Measurements from ENCODE around the gene ERI3.

Gene ERI3

GRCh38 chr1:44346878-44347277, 8.2 kb downstream of the ERI3 start:
- Histone ChIP-seq H3K27me3 (ENCODE audit: insufficient read depth, low read length, poor library complexity, severe bottlenecking) (no peaks in the 10 kb centered on the region), H4K20me1 (ENCODE audit: insufficient read depth, low read length, poor library complexity, severe bottlenecking) (no peaks in the 10 kb centered on the region), H3K9me3 (ENCODE audit: insufficient read depth, low read depth, low read length) (no peaks in the 10 kb centered on the region), H3K4me2 (ENCODE audit: low read depth, low read length, poor library complexity, severe bottlenecking) (no peak overlapping the region), H3K9ac (ENCODE audit: low read depth, low read length, poor library complexity, severe bottlenecking) (no peak overlapping the region), H3K36me3 (ENCODE audit: insufficient read depth, low read length) (no peaks in the 10 kb centered on the region), H2AFZ (ENCODE audit: low read length) (no peak overlapping the region), H3K4me1 (ENCODE audit: insufficient read depth, low read length, poor library complexity, severe bottlenecking) (peaks cover 3% of the 10 kb centered on the region), H3K4me3 (ENCODE audit: low read length, poor library complexity, severe bottlenecking) (no peak overlapping the region), H3F3A (ENCODE audit: low read depth) (no peaks in the 10 kb centered on the region), H3K79me2 (ENCODE audit: insufficient read depth, low read length) (peaks cover 8% of the 10 kb centered on the region; the same call in 1 of the 2 replicates), H3K9me2 (replicated peaks; ENCODE audit: low read depth, low read length) (no peaks in the 10 kb centered on the region)
- TF ChIP-seq EZH2phosphoT487 (IDR thresholded peaks at IDR 0.05; ENCODE audit: borderline replicate concordance) (no peak), CTCF (conservative IDR thresholded peaks at IDR 0.05; ENCODE audit: low read length) (no peak)

GRCh38 chr1:44346184-44346583, 8.9 kb downstream of the ERI3 start:
- Histone ChIP-seq H3K4me3 (ENCODE audit: low read length, poor library complexity, severe bottlenecking) (no peak overlapping the region), H3K4me1 (ENCODE audit: insufficient read depth, low read length, poor library complexity, severe bottlenecking) (no peaks in the 10 kb centered on the region), H2AFZ (ENCODE audit: low read length) (no peak overlapping the region), H3K4me2 (ENCODE audit: low read depth, low read length, poor library complexity, severe bottlenecking) (no peak overlapping the region), H3K9me3 (ENCODE audit: insufficient read depth, low read depth, low read length) (no peaks in the 10 kb centered on the region), H3K27me3 (ENCODE audit: insufficient read depth, low read length, poor library complexity, severe bottlenecking) (no peaks in the 10 kb centered on the region), H3K9ac (ENCODE audit: low read depth, low read length, poor library complexity, severe bottlenecking) (no peak overlapping the region), H3K79me2 (ENCODE audit: insufficient read depth, low read length) (peaks cover 8% of the 10 kb centered on the region; the same call in 1 of the 2 replicates), H3F3A (ENCODE audit: low read depth) (no peaks in the 10 kb centered on the region), H3K36me3 (ENCODE audit: insufficient read depth, low read length) (no peaks in the 10 kb centered on the region), H4K20me1 (ENCODE audit: insufficient read depth, low read length, poor library complexity, severe bottlenecking) (no peaks in the 10 kb centered on the region), H3K9me2 (replicated peaks; ENCODE audit: low read depth, low read length) (no peaks in the 10 kb centered on the region)
- TF ChIP-seq CTCF (conservative IDR thresholded peaks at IDR 0.05; ENCODE audit: low read length) (no peak), EZH2phosphoT487 (IDR thresholded peaks at IDR 0.05; ENCODE audit: borderline replicate concordance) (no peak)

- TF ChIP-seq CTCF (conservative IDR thresholded peaks at IDR 0.05; ENCODE audit: low read length) (no peak), EZH2phosphoT487 (IDR thresholded peaks at IDR 0.05; ENCODE audit: borderline replicate concordance) (no peak)
- Histone ChIP-seq H3K4me1 (ENCODE audit: insufficient read depth, low read length, poor library complexity, severe bottlenecking) (no peaks in the 10 kb centered on the region), H3K36me3 (ENCODE audit: insufficient read depth, low read length) (no peaks in the 10 kb centered on the region), H3K9me3 (ENCODE audit: insufficient read depth, low read depth, low read length) (no peaks in the 10 kb centered on the region), H4K20me1 (ENCODE audit: insufficient read depth, low read length, poor library complexity, severe bottlenecking) (no peaks in the 10 kb centered on the region), H3K9ac (ENCODE audit: low read depth, low read length, poor library complexity, severe bottlenecking) (no peak overlapping the region), H3K9me2 (replicated peaks; ENCODE audit: low read depth, low read length) (no peaks in the 10 kb centered on the region), H3K79me2 (ENCODE audit: insufficient read depth, low read length) (peaks cover 8% of the 10 kb centered on the region; the same call in 1 of the 2 replicates), H3K4me2 (ENCODE audit: low read depth, low read length, poor library complexity, severe bottlenecking) (no peak overlapping the region), H3K4me3 (ENCODE audit: low read length, poor library complexity, severe bottlenecking) (no peak overlapping the region), H3K27me3 (ENCODE audit: insufficient read depth, low read length, poor library complexity, severe bottlenecking) (no peaks in the 10 kb centered on the region), H2AFZ (ENCODE audit: low read length) (no peak overlapping the region), H3F3A (ENCODE audit: low read depth) (no peaks in the 10 kb centered on the region)
Observed at GRCh38 chr1:44345187-44345775, 9.8 kb downstream of the ERI3 start.
